ENCODE results near the gene TAF1A.
A peak's percentile ranks its signal among the peaks of the same experiment; 100 is the strongest.

The TAF1A gene

DNA sequence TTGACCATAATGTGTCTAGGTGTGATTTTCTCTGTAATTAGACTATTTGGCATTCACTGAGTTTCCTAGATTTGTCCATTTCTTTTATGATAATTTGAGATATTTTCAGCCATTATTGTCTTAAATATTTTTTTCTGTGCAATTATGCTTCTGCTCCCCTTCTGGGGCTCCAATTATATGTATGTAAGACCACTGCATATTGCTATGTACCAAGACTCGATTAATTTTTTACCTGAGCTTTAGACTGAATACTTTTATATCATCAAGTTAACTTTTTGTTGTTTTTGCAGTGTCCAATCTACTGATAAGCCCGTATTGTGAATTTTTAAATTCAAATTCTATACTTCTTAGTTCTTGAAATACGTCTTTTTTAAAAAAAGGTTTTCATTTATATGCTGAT lies 5.1 kb upstream of the TAF1A start:
- DNase-seq: no peak

- DNase-seq: no peak
These were observed 2.4 kb upstream of the TAF1A start for GRCh38 chr1:222592171-222592570.

DNA sequence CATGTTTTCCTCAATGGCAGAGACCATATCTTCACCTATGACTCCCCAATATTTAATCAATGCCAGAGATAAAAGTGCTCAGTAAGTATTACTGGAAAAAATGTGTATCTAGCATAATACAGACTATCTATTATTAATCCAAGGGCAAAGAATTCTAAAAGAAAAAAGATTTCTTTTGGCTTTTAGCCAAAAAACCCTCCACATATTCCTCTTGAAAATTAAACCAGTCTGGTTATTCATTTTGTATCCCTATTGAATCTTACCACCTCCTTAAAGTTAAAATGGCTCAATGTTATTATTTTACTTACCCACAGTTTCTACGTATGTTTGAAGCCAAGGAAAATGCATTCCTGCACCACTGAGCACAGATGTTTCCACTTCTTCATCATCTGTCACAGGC lies 1.6 kb downstream of the TAF1A start:
- no peak for DNase-seq

- no peak for DNase-seq
These were observed 2.9 kb downstream of the TAF1A start for GRCh38 chr1:222586842-222587241.

GRCh38 chr1:222583079-222583478 lies 6.7 kb downstream of the TAF1A start:
- DNase-seq: no peak

DNA sequence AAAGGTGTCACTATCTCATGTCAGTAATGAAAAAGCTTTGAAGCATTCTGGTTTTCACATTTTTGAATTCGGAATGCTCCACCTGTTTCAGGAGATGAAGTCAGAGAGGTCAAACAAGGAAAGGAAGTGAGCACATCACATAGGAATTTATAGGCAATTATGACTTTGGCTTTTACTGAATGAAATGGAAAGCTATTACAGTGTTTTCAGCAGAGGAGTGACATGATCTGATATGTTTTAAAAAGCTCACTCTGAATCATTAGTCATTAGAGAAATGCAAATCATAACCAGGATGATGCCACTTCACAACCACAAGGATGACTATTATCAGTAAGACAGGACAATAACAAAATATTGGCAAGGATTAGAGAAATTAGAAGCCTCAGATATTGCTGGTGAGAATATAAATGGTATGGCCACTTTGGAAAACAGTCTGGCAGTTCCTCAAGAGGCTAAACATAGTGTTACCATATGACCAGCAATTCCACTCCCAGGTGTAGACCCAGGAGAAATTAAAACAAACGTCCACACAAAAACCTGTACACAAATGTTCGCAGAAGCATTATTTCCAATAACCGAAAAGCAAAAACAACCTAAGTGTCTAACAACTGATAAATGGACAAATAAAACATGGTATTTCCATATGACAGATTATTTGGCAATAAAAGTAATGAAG lies 7.5 kb downstream of the TAF1A start:
- no peak for DNase-seq

DNA sequence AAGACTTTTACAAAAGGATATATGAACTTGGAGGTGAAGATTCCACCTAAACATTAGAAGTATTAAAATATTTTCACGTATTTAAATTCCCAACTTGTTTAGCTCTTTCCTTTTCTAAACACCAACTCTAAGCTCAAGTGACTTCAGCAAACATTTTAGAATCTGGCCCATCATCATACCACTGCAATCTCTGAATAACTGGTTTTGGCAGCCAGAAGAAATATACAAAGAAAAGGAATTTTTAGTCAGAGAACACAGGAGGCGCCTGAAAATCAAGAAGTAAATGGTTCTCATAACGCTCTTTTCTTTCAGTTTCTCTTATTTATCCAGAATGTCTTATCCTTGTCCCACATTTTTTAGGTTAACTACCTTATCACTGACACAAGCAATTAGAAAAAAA lies 10.4 kb downstream of the TAF1A start:
- no peak for DNase-seq

DNA sequence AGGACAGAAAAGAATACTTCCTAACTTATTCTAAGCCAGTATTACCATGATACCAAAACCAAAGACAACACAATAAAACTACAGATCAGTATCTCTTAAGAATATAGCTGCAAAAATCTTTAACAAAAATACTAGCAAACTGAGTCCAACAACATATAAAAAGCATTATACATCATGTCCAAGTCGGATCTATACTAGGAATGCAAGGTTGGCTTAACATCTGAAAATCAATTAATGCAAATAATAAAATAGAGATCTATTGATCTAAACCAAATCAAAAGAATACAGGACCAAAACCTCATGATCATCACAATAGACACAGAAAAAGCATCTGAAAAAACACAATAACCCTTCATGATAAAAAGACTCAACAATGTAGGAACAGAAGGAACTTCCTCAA lies 18.9 kb downstream of the TAF1A start:
- DNase-seq: no peak

DNA sequence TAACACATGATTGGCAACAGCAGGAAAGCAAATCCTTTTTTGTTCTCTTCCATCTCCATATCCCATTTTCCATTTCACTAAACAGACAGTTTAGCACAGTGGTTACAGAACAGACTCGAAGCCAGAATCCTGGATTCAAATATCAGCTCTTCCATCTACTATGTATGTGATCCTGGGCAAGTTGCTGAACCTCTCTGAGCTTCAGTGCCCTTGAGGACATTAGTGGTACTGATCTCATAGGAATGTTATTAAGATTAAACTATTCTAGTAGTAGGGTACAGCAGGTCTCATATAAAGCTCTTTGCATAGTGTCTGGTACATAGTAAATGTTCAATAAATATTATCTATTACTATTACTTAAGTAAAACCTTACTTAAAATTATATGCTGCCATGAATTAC lies 28.1 kb downstream of the TAF1A start:
- DNase-seq: no peak

DNA sequence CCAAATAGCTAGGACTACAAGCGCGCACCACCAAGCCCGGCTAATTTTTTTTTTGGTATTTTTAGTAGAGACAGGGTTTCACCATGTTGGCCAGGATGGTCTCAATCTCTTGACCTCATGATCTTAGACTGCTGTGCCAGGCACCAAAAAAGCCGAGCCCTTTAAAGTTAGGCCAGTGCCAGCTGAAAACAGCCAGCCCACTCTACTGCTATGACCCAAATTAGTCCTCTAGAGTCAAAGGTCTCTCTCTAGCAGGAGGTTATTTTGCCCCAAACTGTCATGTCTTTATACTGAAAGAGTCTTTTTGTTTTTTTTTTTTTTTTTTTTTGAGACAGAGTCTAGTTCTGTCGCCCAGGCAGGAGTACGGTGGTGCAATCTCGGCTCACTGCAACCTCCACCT lies 32.2 kb downstream of the TAF1A start:
- DNase-seq: no peak

GRCh38 chr1:222557148-222557547 lies 32.6 kb downstream of the TAF1A start:
- no peak for DNase-seq

GRCh38 chr1:222555992-222556615 lies 33.6 kb downstream of the TAF1A start:
- DNase-seq: no peak

DNA sequence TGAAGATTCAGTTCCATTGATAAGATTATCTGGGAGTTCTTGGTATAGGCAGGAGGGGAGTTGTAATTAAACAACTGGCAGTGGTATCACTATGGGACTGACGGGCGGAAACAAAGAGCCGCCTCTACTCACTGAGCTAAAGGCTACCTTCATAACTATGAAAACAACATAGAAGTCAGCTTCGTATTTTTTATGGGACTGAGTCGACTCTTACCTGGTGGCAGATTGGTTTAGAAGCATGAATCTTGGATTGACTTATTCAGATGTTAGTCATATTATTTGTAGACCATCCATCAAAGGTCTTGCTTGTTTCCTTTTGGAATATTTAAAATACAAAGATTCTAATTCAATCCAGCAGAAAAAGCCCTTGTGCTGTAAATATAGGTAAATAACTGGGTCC lies 35.6 kb downstream of the TAF1A start:
- no peak for DNase-seq

DNA sequence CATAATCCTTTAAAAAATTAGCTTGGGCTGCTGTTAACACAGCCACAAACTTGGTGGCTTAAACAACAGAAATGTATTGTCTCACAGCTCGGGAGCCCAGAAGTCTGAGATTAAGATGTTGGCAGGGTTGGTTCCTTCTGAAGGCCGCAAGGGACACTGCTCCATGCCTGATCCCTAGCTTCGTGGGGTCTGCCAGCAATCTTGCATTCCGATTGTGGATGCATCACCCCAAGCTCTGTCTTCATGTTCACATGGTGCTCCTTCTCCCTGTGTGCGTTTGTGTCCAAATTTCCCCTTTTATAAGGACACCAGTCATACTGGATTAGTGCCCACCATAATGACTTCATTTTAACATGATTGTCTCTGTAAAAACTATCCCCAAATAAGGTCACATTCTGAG lies 36.9 kb downstream of the TAF1A start:
- DNase-seq: no peak

DNA sequence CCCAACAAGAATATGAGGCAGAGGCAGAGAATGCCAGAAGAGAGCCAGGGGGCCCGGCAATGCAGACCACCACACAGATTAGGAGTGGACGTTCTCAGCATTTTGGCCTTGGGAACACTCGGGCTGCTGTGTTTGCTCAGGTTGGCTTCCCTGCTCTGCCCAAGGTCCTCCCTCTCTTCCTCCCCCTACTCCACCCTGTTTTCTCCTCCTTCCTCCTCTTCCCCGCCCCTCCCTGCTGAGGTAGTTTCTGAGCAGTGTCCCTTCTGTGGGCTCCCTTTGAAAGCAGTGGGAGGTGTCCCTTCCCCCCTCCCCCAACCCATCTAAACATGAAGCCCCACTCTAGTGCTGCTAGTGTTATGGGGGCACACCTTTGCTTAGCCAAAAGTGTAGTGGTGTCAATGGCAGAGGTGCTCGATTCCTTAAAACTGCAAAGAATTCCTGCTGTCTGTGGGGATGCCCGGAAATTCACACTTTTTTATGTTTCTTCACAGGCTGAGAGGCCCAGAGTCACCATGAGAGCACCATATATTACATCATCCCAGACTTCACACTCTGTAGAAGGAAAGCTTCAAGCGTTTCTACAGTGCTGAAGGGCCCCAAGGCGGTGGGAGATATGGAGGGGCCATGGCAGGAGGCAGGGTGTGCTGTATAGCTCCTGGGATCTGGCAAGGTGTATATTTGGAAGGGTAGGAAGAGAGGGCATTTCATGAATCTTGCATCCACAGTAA lies 41.6 kb downstream of the TAF1A start, which contains the start of gene HHIPL2:
Gene HHIPL2, minus strand, starts transcription at position 161 of the 728 bp plus-strand sequence. Its CDS starts 60 bp downstream, at position 101.
- no peak for DNase-seq

GRCh38 chr1:222547260-222547614 lies 42.5 kb downstream of the TAF1A start:
- DNase-seq: no peak

DNA sequence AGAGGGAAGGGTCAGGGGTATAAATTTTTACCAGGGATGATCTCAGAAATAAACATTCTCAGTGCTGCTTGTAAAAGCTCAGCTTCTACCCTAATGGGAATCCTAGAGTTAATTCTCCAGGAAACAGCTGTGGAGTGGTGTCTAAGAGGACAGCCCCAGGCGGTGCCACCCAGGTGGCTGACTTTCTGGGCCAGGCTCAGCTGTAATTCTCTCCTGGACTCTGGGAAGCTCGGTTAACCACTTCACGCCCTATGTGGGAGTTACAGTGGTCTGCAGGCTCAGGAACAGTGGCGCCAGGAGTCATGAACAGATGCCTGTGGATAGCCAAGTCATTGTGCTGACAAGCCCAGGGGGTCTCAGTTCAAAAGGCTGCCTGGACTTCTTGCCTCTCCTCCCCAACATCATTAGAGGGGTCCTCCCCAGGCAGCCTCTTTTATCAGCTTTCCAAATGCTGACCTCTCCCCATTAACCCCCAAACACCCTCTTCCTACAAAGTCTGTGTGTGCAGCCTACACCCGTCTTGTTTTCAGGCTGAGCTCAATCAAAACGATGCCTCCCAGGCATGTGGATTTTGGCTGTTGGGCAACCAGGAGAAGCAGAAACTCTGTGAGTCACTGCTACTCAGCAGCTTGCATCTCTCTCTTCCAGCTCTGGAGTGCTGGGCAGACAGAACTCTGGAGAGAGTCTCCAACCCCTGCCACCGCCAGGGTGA lies 43.0 kb downstream of the TAF1A start:
- peak; percentile 74 for DNase-seq

DNA sequence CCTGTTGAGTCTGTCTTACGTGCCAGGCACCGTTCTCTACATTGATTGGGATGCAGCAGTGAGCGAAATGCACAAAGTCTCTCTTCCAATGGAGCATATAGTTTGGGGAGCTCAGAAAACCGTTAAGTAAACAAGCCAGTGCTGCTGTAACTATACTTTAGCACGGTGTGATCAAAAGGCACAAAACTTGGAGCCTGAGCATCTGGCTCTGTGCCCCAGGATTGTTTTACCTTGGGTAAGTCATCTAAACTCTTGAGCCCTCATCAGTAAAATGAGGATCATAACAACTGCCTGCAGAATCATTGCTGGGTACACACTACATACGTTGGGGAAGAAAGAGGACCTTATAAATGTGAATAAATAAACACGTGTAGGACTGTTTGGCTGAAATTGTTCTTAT lies 43.6 kb downstream of the TAF1A start:
- no peak for DNase-seq

DNA sequence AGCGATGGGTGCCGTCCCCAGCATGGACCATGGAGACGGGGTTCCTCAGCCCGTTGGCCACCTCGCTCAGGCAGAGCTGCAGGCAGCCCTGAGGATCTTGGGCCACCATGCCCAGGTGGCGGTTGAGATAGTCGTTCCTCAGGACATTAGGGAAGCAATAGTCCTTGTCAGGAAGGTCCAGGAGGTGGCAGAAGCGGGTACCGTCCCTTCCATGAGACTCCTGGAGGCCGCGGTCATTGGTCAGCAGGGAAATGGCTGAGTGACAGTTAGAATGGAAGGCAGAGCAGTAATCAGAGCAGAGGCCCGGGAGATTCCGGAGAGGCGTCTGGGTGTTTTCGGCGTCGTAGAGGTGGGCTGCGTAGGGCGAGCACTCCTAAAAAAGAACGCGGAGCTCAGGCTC lies 45.9 kb downstream of the TAF1A start:
- DNase-seq: no peak

DNA sequence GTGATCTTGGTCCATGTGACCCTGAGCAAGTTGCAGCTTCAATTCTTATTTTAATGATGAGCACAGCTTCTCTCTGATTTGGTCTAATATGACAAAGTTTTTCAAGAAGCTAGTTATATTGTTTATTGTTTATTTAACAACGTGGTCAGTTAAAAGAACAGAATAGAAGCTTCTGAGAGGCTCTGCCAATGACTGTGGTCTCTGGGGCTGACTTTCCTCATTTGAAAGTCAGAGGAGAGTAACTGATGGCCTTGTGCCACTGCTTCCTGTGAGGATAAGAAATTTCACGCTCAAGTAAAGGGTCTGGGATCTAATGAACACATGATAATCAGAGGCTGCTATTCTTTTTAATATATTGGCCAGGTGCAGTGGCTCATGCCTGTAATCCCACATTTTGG lies 49.1 kb downstream of the TAF1A start:
- no peak for DNase-seq

DNA sequence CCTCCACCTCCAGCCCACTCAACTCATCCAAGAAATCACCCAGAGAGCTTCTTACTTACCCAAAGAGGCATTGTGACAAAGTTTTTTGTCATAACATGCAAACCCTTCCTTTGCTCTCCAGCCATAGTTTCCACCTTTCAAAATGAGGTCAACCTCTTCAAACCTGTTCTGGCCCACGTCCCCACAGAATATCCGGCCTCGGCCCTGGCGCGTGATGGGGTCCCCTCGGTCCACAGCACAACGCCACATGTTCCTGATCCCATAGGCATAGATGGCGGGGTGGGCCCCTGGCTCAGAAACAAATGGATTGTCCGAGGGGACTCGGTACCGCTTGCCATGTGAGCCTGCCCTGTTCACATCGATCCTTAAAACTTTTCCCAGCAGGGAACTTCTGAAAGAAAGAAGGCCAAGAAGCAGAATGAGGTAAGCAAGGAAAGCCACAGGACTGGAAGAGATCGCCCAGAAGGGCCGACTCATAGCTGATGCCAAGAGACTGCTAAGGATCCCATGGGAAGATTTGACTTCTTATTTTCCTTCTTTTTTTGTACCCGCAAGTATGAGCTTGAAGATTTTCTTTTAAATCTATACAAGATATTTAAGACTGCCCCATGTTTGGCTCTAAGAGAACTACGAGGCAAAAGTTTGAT lies 49.7 kb downstream of the TAF1A start:
- DNase-seq: no peak

DNA sequence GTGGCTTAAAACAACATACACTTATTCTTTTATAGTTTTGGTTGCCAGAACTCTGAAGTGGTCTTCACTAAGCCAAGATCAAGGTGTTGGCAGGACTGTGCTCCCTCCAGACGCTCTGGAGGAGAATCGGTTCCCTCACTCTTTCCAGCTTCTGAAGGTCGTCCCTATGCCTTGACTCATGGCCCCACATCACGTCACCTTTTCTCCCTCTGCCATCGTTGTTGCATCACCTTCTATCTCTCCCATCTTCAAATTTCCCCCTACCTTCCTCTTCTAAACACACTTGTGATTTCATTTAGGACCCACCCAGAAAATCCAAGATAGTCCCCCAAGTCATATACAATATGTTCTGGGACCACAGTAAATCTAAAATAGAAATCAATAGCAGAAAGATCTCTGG lies 54.3 kb downstream of the TAF1A start:
- no peak for DNase-seq

DNA sequence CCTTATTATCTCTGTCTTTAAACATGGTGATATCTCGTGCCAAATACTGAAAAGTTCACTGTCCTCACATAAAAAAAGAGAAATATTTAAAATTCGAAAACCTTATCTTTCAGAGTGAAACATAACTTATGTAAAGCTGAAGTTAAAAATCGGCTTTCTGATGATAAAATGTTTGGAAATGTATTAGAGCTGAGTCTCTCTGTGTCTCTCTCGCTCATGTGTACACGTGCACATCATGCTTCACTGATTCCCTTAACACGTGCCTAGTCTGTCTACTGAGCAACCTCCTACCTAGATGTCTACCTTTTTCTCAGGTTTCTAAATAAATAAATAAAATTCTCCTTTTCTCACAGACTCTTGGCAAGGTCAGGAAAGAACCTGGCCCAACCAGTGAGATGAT lies 58.9 kb downstream of the TAF1A start:
- no peak for DNase-seq
